ENCODE data around the gene CHRNA5. TPM values are rescaled to one million over a fixed set of nuclear protein-coding genes. Genes with fewer than 3 reads are reported as not detected.
A peak's percentile ranks its signal among the peaks of the same experiment; 100 is the strongest.

CHRNA5 gene
- total and polyA plus RNA-seq, 12 donors = 0.49 to 3.9 (median 2.3) TPM

DNA sequence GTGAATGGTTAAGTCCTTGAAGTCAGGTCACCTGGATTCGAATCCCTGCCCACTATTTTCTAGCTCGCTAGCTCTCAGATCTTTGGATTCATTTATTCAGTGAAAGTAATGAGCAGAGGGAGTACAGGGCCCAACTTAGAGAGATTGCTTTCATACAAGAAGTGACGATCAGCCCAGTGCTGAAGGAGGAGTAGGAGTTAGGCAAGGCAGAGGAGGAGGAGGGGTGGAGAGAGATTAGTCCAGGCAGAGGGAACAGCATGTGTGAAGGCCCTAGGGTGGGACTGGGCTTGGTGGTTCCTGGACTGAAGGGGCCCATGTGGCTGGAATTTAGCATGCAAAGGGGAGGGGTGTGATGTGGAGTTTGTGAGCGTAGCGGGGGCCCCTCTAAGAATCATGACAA, 3.8 kb upstream of the CHRNA5 start:
- 87 to 89% methylated on average over 5 of the region's 5 CpGs for WGBS, 2 donors
- Histone ChIP-seq H3K4me3 (no peak overlapping the region), H3K9me3 (no peaks in the 10 kb centered on the region), H3K27me3 (peaks cover 0 to 22% (median 0%) of the 10 kb centered on the region in 7 donors), H3K4me1 (peaks cover 0 to 17% (median 12%) of the 10 kb centered on the region in 9 donors), H3K27ac (no peak overlapping the region), H3K36me3 (no peaks in the 10 kb centered on the region)
- ATAC-seq (no peak), DNase-seq (no peak)
- TF ChIP-seq CTCF (IDR thresholded peaks at IDR 0.05) = no peak
- intact Hi-C loops (cut with DNase I) = no loop called here

DNA sequence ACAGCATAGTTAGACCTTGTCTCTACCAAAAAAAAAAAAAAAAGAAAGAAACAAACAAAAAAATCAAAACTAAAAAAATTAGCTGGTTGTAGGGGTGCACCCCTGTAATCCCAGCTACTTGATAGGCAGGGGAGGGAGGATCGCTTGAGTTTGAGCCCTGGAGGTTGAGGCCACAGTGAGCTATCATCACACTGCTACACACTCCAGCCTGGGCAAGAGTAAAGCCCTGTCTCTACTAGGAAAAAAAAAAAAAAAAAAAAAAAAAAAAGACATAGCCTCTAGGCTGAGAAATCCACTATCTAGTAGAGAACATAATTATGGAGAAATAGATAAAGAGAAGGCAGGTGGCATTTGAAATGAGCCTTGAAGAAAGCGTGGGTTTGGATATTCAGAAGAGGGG, 2.2 kb upstream of the CHRNA5 start:
- peaks cover 0 to 17% (median 12%) of the 10 kb centered on the region in 9 donors for H3K4me1 ChIP-seq
- intact Hi-C loops (cut with DNase I) = no loop called here
- no peak overlapping the region for H3K27ac ChIP-seq
- no peaks in the 10 kb centered on the region for H3K36me3 ChIP-seq
- H3K27me3 ChIP-seq = peaks cover 0 to 37% (median 8%) of the 10 kb centered on the region in 7 donors
- H3K4me3 ChIP-seq = no peak overlapping the region
- ATAC-seq (no peak), DNase-seq (no peak)
- no peak for TF ChIP-seq CTCF (IDR thresholded peaks at IDR 0.05)
- no peaks in the 10 kb centered on the region for H3K9me3 ChIP-seq
- WGBS, 2 donors = 72% methylated on average over 2 of the region's 2 CpGs

DNA sequence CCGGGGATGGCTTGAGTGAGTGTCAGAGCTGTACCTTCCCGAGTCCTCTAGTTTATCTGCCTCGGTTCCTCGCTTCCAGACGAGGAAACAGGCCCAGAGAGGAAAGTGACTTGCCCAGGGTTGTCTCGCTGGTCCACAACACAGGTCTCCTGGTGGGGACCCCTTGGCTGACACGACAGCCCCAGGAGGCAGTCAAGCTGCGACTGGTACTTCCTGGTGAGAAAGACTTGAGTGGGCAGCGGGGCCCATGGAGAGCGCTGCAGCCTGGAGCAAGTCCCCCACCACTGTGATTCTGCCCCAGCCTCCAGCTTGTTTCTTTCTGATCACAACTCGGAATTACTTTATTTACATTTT, 600 bp upstream of the CHRNA5 start:
- Histone ChIP-seq H3K27me3 (peaks cover 0 to 37% (median 11%) of the 10 kb centered on the region in 7 donors), H3K27ac (no peak overlapping the region), H3K36me3 (no peaks in the 10 kb centered on the region), H3K4me3 (peak overlapping the region in 8 of 10 donors; percentile 46 to 64 (median 60)), H3K4me1 (peaks cover 0 to 17% (median 12%) of the 10 kb centered on the region in 9 donors), H3K9me3 (no peaks in the 10 kb centered on the region)
- ATAC-seq (peak in 2 of 8 donors; percentile 23 to 32), DNase-seq (no peak)
- intact Hi-C loops (cut with DNase I) = no loop called here
- 53 to 60% methylated on average over 11 of the region's 11 CpGs for WGBS, 2 donors
- no peak for TF ChIP-seq CTCF (IDR thresholded peaks at IDR 0.05)

DNA sequence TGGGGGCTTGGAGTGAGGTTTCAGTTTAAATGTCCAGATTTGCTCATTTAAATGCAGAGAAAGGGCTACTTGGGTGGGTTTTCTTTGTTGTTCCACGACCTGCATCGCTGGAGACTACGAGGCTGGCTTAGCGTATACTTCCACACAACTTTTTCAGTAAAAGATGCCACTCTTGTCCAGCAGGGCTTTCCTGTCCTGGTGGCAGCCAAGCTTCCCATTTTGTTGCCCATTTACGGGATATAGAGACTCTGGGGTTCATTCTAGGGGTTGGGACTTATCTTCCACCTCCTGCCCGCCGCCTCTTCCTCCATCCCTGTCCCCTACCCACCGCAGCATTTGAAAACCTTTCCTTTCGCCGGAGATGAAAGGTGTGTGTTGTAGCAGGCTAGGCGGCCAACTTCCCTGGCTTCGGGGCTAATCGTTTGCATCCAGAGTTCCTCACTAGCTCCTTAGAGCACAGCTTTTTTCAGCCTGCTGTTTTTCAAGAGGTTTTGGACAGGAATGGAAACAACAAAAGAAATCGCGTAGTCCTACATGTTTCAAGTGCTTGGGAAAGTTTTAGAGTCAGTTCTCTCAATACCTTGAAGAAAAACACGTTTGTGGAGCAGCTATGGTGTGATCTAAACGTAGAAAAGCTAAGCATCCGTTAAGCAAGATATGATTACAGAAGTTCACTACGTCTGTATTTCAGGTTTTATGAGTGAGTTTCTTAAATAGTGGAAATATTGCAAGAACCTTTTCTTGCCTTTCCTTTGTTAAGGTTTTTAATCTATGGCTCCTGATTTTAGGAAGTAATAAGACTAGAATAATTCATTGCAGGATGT, 843 bp downstream of the CHRNA5 start:
- Histone ChIP-seq H3K36me3 (no peaks in the 10 kb centered on the region), H3K9me3 (no peaks in the 10 kb centered on the region), H3K4me3 (peak overlapping the region; percentile 38 to 85 (median 60)), H3K27ac (no peak overlapping the region), H3K27me3 (peaks cover 0 to 37% (median 14%) of the 10 kb centered on the region in 7 donors), H3K4me1 (peaks cover 0 to 17% (median 12%) of the 10 kb centered on the region in 9 donors)
- 5 to 6% methylated on average over 19 of the region's 19 CpGs for WGBS, 2 donors
- ATAC-seq (no peak), DNase-seq (no peak)
- TF ChIP-seq CTCF (IDR thresholded peaks at IDR 0.05) = no peak
- intact Hi-C loops (cut with DNase I) = no loop called here
